ENCODE data around the gene RNF152.

DNA sequence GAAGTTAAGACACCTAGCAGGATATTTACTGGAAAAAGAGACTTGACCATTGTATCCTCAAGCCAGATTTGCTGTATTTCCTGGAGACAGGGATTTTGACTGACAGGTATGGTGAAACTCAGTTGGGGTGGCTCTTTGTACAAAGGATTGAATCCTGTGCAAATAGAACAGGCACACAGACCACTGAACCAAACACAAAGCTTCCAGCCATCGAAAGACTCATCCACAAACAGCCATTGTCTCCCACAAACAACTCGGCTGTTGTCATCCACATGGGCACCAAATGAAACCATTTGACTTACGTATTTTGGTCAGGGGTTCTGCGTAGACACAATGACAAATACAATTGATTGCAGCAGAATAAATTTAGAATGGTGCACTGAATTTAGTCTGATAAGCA lies 15.9 kb downstream of the RNF152 start:
- no peak for TF ChIP-seq POLR2A (IDR thresholded peaks at IDR 0.05)
- TF ChIP-seq, protein P1, sequence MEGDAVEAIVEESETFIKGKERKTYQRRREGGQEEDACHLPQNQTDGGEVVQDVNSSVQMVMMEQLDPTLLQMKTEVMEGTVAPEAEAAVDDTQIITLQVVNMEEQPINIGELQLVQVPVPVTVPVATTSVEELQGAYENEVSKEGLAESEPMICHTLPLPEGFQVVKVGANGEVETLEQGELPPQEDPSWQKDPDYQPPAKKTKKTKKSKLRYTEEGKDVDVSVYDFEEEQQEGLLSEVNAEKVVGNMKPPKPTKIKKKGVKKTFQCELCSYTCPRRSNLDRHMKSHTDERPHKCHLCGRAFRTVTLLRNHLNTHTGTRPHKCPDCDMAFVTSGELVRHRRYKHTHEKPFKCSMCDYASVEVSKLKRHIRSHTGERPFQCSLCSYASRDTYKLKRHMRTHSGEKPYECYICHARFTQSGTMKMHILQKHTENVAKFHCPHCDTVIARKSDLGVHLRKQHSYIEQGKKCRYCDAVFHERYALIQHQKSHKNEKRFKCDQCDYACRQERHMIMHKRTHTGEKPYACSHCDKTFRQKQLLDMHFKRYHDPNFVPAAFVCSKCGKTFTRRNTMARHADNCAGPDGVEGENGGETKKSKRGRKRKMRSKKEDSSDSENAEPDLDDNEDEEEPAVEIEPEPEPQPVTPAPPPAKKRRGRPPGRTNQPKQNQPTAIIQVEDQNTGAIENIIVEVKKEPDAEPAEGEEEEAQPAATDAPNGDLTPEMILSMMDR (IDR thresholded peaks at IDR 0.05), result no peak

All from adrenal gland (tissue), 5 donors.